Vagina (tissue), 2 donors: ENCODE data around the gene USP2. TPM values are rescaled to one million over a fixed set of nuclear protein-coding genes. Genes with fewer than 3 reads are reported as not detected.

ENCODE experiments used
- DNase-seq, 2 donors: peaks; one replicate each; pipeline ENCODE4 v3.0.0-alpha.2; 2017; ENCODE audit errors: extremely low spot score in 2 of 2
- H3K27ac ChIP-seq: fragments of 200-600 bp; sonication (generic); one replicate; pipeline ENCODE4 v1.5.1; 2019
- H3K27me3 ChIP-seq: fragments of 200-600 bp; sonication (generic); one replicate; pipeline ENCODE4 v1.5.1; 2019
- H3K36me3 ChIP-seq, 2 donors: fragments of 200-600 bp; sonication (generic); one replicate each; pipeline ENCODE4 v1.5.1; 2017 to 2019
- H3K4me1 ChIP-seq: fragments of 200-600 bp; sonication (generic); one replicate; pipeline ENCODE4 v1.5.1; 2019
- H3K4me3 ChIP-seq, 2 donors: fragments of 200-600 bp; sonication (generic); 1 replicate in 1 of 2; 2 replicates in 1 of 2; pipeline ENCODE4 v1.5.1; 2016 to 2019
- H3K9me3 ChIP-seq: fragments of 200-600 bp; sonication (generic); one replicate; pipeline ENCODE4 v1.5.1; 2019
- CTCF ChIP-seq, 3 experiments: fragments of 450-650 bp in 2 of 3; fragments of 200-600 bp in 1 of 3; sonication (generic) in 1 of 3; IDR thresholded peaks; one replicate each; pipeline ENCODE4 v1.5.1; 2017 to 2019; ENCODE audit warnings: antibody characterized with exemption in 3 of 3, mild to moderate bottlenecking in 2 of 3, moderate library complexity in 2 of 3
- POLR2A ChIP-seq, 2 donors: fragments of 450-650 bp; IDR thresholded peaks; one replicate each; pipeline ENCODE4 v1.6.1; 2017; ENCODE audit warnings: antibody characterized with exemption in 2 of 2, mild to moderate bottlenecking in 2 of 2, moderate library complexity in 2 of 2
- POLR2AphosphoS5 ChIP-seq, 2 donors: sonication (generic); formaldehyde crosslinking; IDR thresholded peaks; one replicate each; pipeline ENCODE4 v1.9.0; 2017; ENCODE audit warnings: antibody characterized with exemption in 2 of 2, mild to moderate bottlenecking in 2 of 2, low read depth in 1 of 2; ENCODE audit not compliant: insufficient read depth in 1 of 2
- intact Hi-C: fragments of 100-400 bp; cut with DNase I; formaldehyde crosslinking; loops from one replicate; pipeline ENCODE4 v1.15.1; 2023
- total RNA-seq: library from RNA; depleted of rRNA; stranded (reverse); fragments of >200 nt; gene quantifications from one replicate; pipeline ENCODE4 v1.2.3, GENCODE V29; 2016

USP2 gene
- total RNA-seq, 1 donor from 2014 or later: 2.5 TPM

DNA sequence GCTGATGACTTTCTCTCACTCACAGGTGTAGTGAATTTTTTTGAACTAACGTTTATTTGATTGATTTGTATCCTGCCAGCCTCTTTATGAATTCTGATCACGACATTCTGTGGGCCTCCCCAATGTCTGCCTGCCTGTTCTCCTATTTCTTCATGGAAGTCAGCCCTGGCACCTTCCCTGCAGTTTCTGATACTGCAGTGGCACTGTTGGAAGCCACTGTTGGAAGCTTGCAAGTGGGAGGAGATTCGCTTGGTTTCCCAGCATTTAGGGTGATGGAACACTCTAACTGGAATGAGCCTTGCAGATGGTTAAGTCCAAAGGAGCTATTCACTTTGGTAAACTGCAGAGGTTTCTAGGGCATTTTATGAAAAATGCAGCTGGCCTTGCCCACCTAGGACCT is 42.8 kb upstream of the USP2 start:
- intact Hi-C loops: no loop called here
- no peak for DNase-seq
- Histone ChIP-seq H3K9me3 (no peaks in the 10 kb centered on the region), H3K27ac (no peak overlapping the region), H3K4me3 (no peak overlapping the region), H3K4me1 (peaks cover 36% of the 10 kb centered on the region), H3K36me3 (no peaks in the 10 kb centered on the region), H3K27me3 (no peaks in the 10 kb centered on the region)
- TF ChIP-seq POLR2AphosphoS5 (IDR thresholded peaks at IDR 0.05; ENCODE audit: insufficient read depth in 1 of 2, low read depth in 1 of 2) (no peak), CTCF (IDR thresholded peaks at IDR 0.05) (no peak), POLR2A (IDR thresholded peaks at IDR 0.05) (no peak)

DNA sequence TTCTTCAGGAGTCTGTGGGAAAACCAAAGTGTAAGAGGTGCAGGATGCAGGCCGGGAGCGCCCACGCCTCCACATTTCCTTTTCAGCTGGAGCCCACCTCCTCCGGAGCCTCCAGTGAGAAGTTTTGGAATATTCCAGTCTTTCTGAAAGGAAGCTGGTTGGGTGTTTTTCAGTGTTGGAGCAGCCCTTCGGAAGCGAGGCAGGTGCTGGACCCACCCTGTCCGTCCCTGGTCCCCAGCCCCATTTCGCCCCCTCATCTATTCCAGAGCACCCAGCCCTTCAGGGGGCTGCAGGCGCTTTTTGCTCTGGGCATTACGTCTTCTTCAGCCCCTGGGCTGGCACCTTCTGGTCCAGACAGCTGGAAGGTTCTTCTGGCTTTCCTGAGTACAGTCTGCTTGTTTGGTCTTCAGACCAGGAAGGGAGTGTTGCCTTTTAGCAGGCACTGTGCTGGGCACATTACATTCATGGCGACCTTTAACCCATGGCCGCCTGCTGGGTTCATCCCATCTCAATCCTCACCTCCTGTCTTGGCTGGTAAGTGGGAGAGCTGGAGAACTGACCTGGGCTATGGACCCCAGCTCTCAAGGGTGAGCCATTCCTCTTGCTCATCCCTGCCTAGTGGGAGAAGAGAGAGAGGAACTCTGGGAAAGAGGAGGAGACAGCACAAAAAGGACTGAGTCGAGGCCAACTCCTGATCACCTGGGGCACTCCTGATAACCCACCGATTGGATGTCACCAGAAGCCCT is 42.2 kb upstream of the USP2 start:
- no peaks in the 10 kb centered on the region for H3K36me3 ChIP-seq
- peak overlapping the region; percentile 83 for H3K27ac ChIP-seq
- H3K4me3 ChIP-seq: peak overlapping the region; percentile 55 to 58
- H3K9me3 ChIP-seq: no peaks in the 10 kb centered on the region
- intact Hi-C loops: no loop called here
- H3K4me1 ChIP-seq: peaks cover 36% of the 10 kb centered on the region
- TF ChIP-seq CTCF (IDR thresholded peaks at IDR 0.05) (no peak), POLR2A (IDR thresholded peaks at IDR 0.05) (no peak), POLR2AphosphoS5 (IDR thresholded peaks at IDR 0.05; ENCODE audit: insufficient read depth in 1 of 2, low read depth in 1 of 2) (no peak)
- no peaks in the 10 kb centered on the region for H3K27me3 ChIP-seq
- DNase-seq: no peak

- Histone ChIP-seq H3K27ac (peak within 1 kb of the TSS; percentile 83), H3K4me1 (peaks cover 39% of the 10 kb centered on the region), H3K36me3 (no peaks in the 10 kb centered on the region), H3K9me3 (no peaks in the 10 kb centered on the region), H3K4me3 (peak within 1 kb of the TSS; percentile 55 to 58), H3K27me3 (no peaks in the 10 kb centered on the region)
- intact Hi-C loops: no loop called here
- DNase-seq: no peak
- TF ChIP-seq POLR2AphosphoS5 (IDR thresholded peaks at IDR 0.05; ENCODE audit: insufficient read depth in 1 of 2, low read depth in 1 of 2) (peak in 1 of 2 donors; percentile 57), CTCF (IDR thresholded peaks at IDR 0.05) (no peak)
These were observed 41.5 kb upstream of the USP2 start, which contains the start of gene THY1 for GRCh38 chr11:119422809-119423508. TSS of gene THY1 (minus strand) at chr11:119423172. CDS start at chr11:119420905, 2,267 bp downstream.

DNA sequence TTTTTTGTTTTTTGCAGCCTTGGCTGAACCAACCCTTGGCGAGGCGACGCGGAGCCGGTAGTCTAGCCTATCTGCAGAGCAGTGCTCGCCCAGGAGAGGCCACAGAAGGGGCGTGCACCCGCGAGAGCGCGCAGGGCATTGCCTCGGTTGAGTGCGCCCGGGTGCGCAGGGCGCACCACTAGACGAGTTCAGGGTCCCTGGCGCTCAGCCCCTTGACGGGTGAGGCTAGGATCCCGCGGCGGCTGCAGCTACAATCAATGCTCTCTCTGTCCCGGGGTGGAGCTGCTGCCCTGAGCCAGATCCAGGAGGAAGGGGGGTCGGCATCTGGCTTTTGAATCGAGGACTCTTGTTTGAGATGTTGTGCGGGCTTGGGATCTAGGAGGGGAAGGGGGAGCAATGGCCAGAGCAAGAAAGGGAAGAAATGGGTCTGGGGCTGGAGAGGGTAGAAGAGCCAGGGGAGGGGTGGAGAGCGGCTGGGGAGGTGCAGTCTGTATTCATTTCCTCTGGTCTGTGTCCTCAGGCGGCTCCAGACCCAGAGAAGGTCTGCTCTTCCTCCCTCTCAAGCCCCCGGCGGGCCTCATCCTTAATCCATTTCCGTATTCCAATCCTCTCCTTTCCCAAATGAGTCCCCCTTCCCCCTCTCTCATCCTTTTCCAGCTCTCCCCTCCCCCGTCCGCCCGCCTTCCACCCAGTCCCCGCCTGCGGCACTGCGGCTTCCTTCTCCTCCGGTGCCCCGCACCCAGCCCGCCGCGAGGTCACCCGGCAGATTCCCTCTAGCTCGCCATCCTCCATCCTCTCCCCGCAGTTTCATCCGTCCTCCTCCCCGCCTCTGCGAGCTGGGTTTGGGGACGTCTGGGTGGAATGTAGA is 40.7 kb upstream of the USP2 start:
- TF ChIP-seq POLR2A (IDR thresholded peaks at IDR 0.05): no peak
- TF ChIP-seq CTCF (IDR thresholded peaks at IDR 0.05): no peak
- TF ChIP-seq POLR2AphosphoS5 (IDR thresholded peaks at IDR 0.05; ENCODE audit: insufficient read depth in 1 of 2, low read depth in 1 of 2): peak in 1 of 2 donors; percentile 19
- intact Hi-C loops: no loop called here
- H3K4me1 ChIP-seq: peaks cover 47% of the 10 kb centered on the region
- no peaks in the 10 kb centered on the region for H3K27me3 ChIP-seq
- DNase-seq: no peak
- H3K4me3 ChIP-seq: peak overlapping the region; percentile 55 to 58
- no peaks in the 10 kb centered on the region for H3K36me3 ChIP-seq
- peak overlapping the region; percentile 83 for H3K27ac ChIP-seq
- H3K9me3 ChIP-seq: no peaks in the 10 kb centered on the region
